GM19025 (cell line): Measurements from ENCODE around the gene SFRP2.

Source experiments
- ATAC-seq: cut with Tn5 transposase; IDR thresholded peaks from one replicate; pipeline ENCODE4 v1.9.1; 2021; ENCODE audit warnings: mild to moderate bottlenecking, low read depth, moderate library complexity; ENCODE audit not compliant: unreplicated experiment

SFRP2 gene

GRCh38 chr4:153798901-153799693 is 10.2 kb upstream of the SFRP2 start:
- ATAC-seq, result no peak

- ATAC-seq, result no peak
These were observed 9.5 kb upstream of the SFRP2 start for GRCh38 chr4:153798420-153798819.

DNA sequence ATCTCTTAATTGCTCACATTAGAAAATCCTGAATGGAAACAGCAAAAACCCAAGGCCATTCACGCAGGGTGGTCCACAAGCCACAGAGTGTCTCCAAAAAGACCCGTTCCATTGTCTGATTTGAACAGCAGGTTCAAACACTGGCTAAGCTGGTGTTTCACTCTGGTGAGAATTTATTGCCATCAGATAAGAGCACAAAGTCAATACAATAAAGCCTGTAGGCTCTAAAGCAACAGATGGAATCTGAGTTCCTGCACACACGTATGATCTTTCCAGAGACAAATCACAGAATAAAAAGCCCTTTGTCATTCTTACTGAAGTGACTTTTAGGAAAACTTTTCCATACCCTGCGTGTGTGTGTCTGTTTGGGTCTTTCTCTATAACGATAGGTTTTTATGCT is 5.1 kb upstream of the SFRP2 start:
- no peak for ATAC-seq

- ATAC-seq, result no peak
These were observed 3.9 kb upstream of the SFRP2 start for GRCh38 chr4:153792618-153793247.

- no peak for ATAC-seq
These were observed 3.1 kb upstream of the SFRP2 start for GRCh38 chr4:153791746-153792617.

- no peak for ATAC-seq
These were observed 2.2 kb upstream of the SFRP2 start for GRCh38 chr4:153790962-153791551.

- ATAC-seq, result no peak
These were observed 1.6 kb upstream of the SFRP2 start for GRCh38 chr4:153790500-153790865.

DNA sequence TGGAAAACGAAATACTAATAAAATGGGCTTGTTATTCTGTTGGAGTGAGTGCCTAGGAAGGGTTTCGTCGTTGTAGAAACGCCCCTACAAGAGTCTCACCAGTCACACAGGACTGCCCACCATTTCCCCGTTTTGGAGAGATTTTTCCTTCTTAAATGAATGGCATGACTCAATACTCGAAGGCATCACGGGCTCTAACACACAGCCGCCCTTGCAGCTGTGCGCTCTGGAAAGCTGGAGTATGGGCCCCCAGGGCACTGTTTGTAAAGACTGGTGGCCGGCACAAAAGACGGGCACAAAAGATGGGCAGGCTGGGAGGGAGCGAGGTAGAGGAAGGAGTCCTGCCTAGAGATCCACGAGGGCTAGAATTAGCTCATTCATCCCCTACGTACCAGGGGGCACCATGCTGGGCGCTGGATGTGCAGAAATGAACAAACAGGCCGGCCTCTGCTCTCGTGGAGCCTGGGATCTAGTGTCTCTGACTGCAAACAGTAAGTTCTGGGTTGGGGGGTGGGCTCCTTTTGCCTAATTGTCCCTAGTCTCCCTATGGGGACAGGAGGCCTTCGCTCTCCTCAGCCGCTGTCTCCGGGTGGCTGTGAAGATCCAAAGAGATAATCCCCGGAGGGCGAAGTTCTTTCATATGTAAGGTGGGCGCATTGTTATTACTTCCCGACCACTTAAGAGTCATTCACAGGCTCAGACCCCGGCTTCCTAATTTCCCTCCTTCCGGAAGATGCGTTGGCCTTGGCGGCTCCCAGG is 1.0 kb upstream of the SFRP2 start:
- no peak for ATAC-seq

DNA sequence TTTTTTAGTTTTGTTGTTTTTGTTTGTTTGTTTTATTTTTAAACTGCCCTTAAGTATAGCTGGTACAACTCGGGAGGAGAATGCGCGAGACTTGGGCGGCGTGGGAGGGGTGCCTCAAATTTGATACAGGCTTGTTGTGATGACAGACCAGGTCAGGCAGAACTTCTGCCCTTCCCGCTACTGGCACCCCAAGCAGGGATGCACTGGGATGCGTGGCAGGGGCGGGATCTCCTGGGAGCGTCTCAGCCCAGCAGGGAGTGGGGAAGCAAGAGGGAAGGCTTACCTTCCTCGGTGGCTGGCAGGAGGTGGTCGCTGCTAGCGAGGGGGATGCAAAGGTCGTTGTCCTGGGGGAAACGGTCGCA is 851 bp downstream of the SFRP2 start:
- ATAC-seq, result no peak

DNA sequence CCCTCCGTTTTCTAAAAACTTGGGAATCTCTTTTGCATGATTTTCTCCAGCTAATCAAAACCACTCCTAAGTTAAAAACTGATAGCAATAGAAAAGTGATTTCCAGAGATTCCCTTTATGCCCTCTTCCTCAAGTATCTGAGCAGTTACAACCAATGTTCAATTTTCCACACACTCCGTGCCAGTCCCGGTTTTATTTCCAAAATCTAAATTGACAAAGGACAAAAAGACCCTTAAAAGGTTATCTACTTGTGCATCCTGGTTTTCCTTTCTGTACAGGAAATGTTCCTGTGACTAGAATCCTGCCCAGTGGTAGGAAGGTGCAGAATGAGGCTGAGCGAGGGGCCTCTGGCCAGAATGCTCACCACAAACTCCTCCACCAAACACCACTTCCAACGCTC is 1.3 kb downstream of the SFRP2 start:
- ATAC-seq, result no peak

GRCh38 chr4:153787061-153787560 is 1.8 kb downstream of the SFRP2 start:
- ATAC-seq, result no peak

DNA sequence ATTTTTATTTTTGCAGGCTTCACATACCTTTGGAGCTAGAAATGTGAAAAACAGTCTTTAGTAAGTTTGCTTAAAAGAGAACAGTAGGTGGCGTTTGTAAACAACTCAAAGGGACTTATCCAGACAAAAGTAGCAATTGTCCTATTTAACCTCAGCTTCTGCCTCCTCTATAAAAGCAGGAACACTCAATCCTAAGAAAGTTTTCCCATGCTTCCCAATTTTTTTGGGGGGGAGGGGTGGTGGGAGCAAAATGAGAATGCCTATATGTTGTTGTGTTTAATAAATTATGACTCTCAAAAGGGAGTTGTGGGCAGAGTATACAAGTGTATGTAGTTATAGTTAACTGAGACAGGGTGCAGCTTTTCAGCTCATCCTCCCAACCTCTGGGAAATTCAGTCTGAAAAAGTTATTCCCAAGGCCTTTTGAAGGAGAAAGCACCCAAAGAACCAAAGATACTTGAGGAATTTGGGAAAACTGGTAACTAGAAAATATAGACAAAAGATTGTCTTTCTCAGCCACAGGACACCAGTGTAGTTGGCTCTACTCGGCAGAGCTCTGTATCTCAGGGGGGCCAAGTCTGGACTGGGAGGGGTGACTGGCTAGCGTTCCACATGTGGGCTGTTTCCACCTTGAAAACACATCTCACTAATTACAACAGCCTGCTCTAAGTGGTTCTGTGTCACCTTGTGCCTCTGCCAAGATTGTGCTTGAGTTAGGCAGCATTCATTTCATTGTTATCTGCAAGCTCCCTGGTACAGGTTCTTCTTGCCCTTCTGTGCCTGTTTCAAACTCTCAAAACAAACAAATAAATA is 2.8 kb downstream of the SFRP2 start:
- ATAC-seq, result no peak

GRCh38 chr4:153784166-153784699 is 4.7 kb downstream of the SFRP2 start:
- ATAC-seq, result no peak

DNA sequence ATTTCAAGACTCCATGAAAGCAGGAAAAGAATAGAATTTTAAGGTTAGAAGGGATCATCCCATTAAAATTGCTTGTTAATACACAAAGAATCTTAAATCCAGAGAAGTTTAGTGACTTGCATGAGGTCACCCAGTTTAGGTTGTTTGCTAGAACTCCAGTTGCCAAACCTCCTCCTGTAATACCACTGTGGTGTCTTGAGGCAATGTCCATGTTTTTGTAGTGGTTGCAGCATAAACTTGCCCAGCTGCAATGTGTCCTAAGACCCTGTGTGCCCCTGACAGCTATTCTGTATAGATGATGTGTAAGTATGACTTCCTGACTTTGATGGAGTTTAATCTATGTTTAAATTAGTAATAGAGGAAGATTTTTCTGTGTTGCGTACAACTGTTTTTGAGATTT is 6.3 kb downstream of the SFRP2 start:
- ATAC-seq, result no peak

GRCh38 chr4:153781717-153782416 is 7.0 kb downstream of the SFRP2 start:
- ATAC-seq, result no peak

DNA sequence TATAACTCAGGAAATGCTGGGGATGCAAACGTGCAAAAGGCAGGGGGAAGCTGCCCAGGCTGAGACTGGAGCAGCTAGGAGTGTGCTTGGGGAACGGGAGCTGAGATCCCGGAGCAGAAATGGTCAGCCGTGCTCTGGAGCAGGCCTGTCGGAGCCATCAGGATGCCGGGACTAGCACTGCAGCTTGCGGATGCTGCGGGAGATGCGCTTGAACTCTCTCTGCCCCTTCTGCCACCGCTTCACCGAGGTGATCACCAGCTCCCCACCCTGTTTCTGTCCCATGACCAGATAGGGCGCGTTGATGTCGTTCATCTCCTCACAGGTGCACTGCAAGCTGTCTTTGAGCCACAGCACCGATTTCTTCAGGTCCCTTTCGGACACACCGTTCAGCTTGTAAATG is 7.6 kb downstream of the SFRP2 start:
- ATAC-seq, result no peak

- ATAC-seq, result peak; percentile 68
These were observed 8.0 kb downstream of the SFRP2 start for GRCh38 chr4:153780876-153781275.

GRCh38 chr4:153780221-153780620 is 8.7 kb downstream of the SFRP2 start:
- no peak for ATAC-seq
